Nephron (organoid): Measurements from ENCODE around the gene POLR2L.
A peak's percentile ranks its signal among the peaks of the same experiment; 100 is the strongest.

Experiments
- H3K27ac Mint-ChIP-seq, 3 experiments: 2 replicates each; pipeline ENCODE4 v1.8.0; 2020; ENCODE audit warnings: mixed read lengths in 3 of 3, mild to moderate bottlenecking in 2 of 3, moderate library complexity in 1 of 3
- H3K27me3 Mint-ChIP-seq: 2 replicates; pipeline ENCODE4 v1.8.0; 2021; ENCODE audit warnings: low read depth, mild to moderate bottlenecking, moderate library complexity, mixed read lengths
- H3K36me3 Mint-ChIP-seq: 2 replicates; pipeline ENCODE4 v1.8.0; 2020; ENCODE audit warnings: low read depth, mixed read lengths
- H3K4me1 Mint-ChIP-seq: 2 replicates; pipeline ENCODE4 v1.8.0; 2020; ENCODE audit warnings: mixed read lengths
- H3K4me3 Mint-ChIP-seq, 3 experiments: 2 replicates each; pipeline ENCODE4 v1.8.0; 2020; ENCODE audit warnings: mild to moderate bottlenecking in 3 of 3, mixed read lengths in 3 of 3, moderate library complexity in 2 of 3
- H3K9me3 Mint-ChIP-seq: 2 replicates; pipeline ENCODE4 v1.8.0; 2020; ENCODE audit warnings: mixed read lengths
- CTCF ChIP-seq, 3 experiments: fragments of 200-600 bp; sonication (generic); IDR thresholded peaks; one replicate each; pipeline ENCODE4 v1.5.0; 2021; ENCODE audit warnings: antibody characterized with exemption in 3 of 3; ENCODE audit not compliant: unreplicated experiment in 3 of 3

The POLR2L gene

GRCh38 chr11:849951-850774 lies 7.8 kb upstream of the POLR2L start:
- no peak overlapping the region for H3K27ac Mint-ChIP-seq
- H3K4me1 Mint-ChIP-seq: peaks cover 9% of the 10 kb centered on the region
- H3K4me3 Mint-ChIP-seq: peak overlapping the region; percentile 82 to 85 (median 85)
- H3K27me3 Mint-ChIP-seq: peaks cover 4% of the 10 kb centered on the region
- no peaks in the 10 kb centered on the region for H3K36me3 Mint-ChIP-seq
- no peak for TF ChIP-seq CTCF (IDR thresholded peaks at IDR 0.05; ENCODE audit: unreplicated experiment in 3 of 3)
- H3K9me3 Mint-ChIP-seq: no peaks in the 10 kb centered on the region

GRCh38 chr11:849104-849824 lies 6.9 kb upstream of the POLR2L start:
- H3K9me3 Mint-ChIP-seq: no peaks in the 10 kb centered on the region
- peak overlapping the region; percentile 71 to 79 (median 73) for H3K4me3 Mint-ChIP-seq
- no peaks in the 10 kb centered on the region for H3K36me3 Mint-ChIP-seq
- TF ChIP-seq CTCF (IDR thresholded peaks at IDR 0.05; ENCODE audit: unreplicated experiment in 3 of 3): no peak
- H3K4me1 Mint-ChIP-seq: peaks cover 17% of the 10 kb centered on the region
- H3K27ac Mint-ChIP-seq: no peak overlapping the region
- H3K27me3 Mint-ChIP-seq: peaks cover 4% of the 10 kb centered on the region

- Mint-ChIP-seq H3K4me1 (peaks cover 17% of the 10 kb centered on the region), H3K36me3 (no peaks in the 10 kb centered on the region), H3K27ac (no peak overlapping the region), H3K9me3 (no peaks in the 10 kb centered on the region), H3K4me3 (peak overlapping the region; percentile 58 to 68 (median 64)), H3K27me3 (peaks cover 4% of the 10 kb centered on the region)
- peak; percentile 79 to 83 (median 82) for TF ChIP-seq CTCF (IDR thresholded peaks at IDR 0.05; ENCODE audit: unreplicated experiment in 3 of 3)
These were observed 6.1 kb upstream of the POLR2L start for GRCh38 chr11:848380-848931.

- no peak overlapping the region for H3K27ac Mint-ChIP-seq
- no peak for TF ChIP-seq CTCF (IDR thresholded peaks at IDR 0.05; ENCODE audit: unreplicated experiment in 3 of 3)
- H3K36me3 Mint-ChIP-seq: no peaks in the 10 kb centered on the region
- peaks cover 4% of the 10 kb centered on the region for H3K27me3 Mint-ChIP-seq
- no peaks in the 10 kb centered on the region for H3K9me3 Mint-ChIP-seq
- peaks cover 17% of the 10 kb centered on the region for H3K4me1 Mint-ChIP-seq
- H3K4me3 Mint-ChIP-seq: no peak overlapping the region
These were observed 5.5 kb upstream of the POLR2L start for GRCh38 chr11:847876-848275.

- Mint-ChIP-seq H3K4me3 (peak overlapping the region; percentile 46 to 76 (median 72)), H3K4me1 (peaks cover 17% of the 10 kb centered on the region), H3K36me3 (no peaks in the 10 kb centered on the region), H3K27ac (peak overlapping the region; percentile 74 to 94 (median 90)), H3K9me3 (no peaks in the 10 kb centered on the region), H3K27me3 (no peaks in the 10 kb centered on the region)
- TF ChIP-seq CTCF (IDR thresholded peaks at IDR 0.05; ENCODE audit: unreplicated experiment in 3 of 3): no peak
These were observed 4.3 kb upstream of the POLR2L start for GRCh38 chr11:846496-847098.
